Breast epithelium (tissue), 4 donors: ENCODE measurements around the gene IMPA2. TPM values are rescaled to one million over a fixed set of nuclear protein-coding genes. Genes with fewer than 3 reads are reported as not detected.
"Not testable (repeated sequence)": the region's sequence is repeated elsewhere in the genome, so short reads cannot be mapped to it uniquely, and the experiment has no call there.

ENCODE experiments used
- DNase-seq, 2 donors: peaks; one replicate each; pipeline ENCODE4 v3.0.0-alpha.2; 2019; ENCODE audit warnings: low spot score in 2 of 2
- H3K27ac ChIP-seq, 2 donors: fragments of 200-600 bp; sonication (generic) in 1 of 2; one replicate each; pipeline ENCODE4 v1.5.1; 2016 to 2019; ENCODE audit warnings: mild to moderate bottlenecking in 1 of 2
- H3K27me3 ChIP-seq, 2 donors: fragments of 200-600 bp; sonication (generic) in 1 of 2; one replicate each; pipeline versions ENCODE4 v1.5.1 to v1.6.0; 2017 to 2019; ENCODE audit warnings: control low read depth in 1 of 2, mild to moderate bottlenecking in 1 of 2
- H3K36me3 ChIP-seq: fragments of 200-600 bp; one replicate; pipeline ENCODE4 v1.5.1; 2019
- H3K4me1 ChIP-seq, 2 donors: fragments of 200-600 bp; sonication (generic); one replicate each; pipeline ENCODE4 v1.5.1; 2016 to 2019; ENCODE audit warnings: control low read depth in 1 of 2
- H3K4me3 ChIP-seq, 3 donors: fragments of 200-600 bp; sonication (generic); 1 replicate in 2 of 3; 2 replicates in 1 of 3; pipeline ENCODE4 v1.5.1; 2016 to 2019; ENCODE audit warnings: mild to moderate bottlenecking in 3 of 3, moderate library complexity in 2 of 3
- H3K9me3 ChIP-seq, 2 donors: fragments of 200-600 bp; sonication (generic) in 1 of 2; one replicate each; pipeline ENCODE4 v1.5.1; 2016 to 2019; ENCODE audit warnings: control low read depth in 1 of 2
- CTCF ChIP-seq, 3 donors: fragments of 450-650 bp; IDR thresholded peaks; one replicate each; pipeline ENCODE4 v1.5.1; 2016 to 2017; ENCODE audit warnings: antibody characterized with exemption in 3 of 3, mild to moderate bottlenecking in 3 of 3, moderate library complexity in 3 of 3
- POLR2A ChIP-seq: fragments of 450-650 bp; IDR thresholded peaks from one replicate; pipeline ENCODE4 v1.6.1; 2016; ENCODE audit warnings: antibody characterized with exemption, mild to moderate bottlenecking, moderate library complexity
- POLR2AphosphoS5 ChIP-seq, 3 donors: sonication (generic); formaldehyde crosslinking; IDR thresholded peaks; one replicate each; pipeline ENCODE4 v1.6.1; 2017; ENCODE audit warnings: antibody characterized with exemption in 3 of 3
- intact Hi-C: fragments of 100-400 bp; cut with DNase I; formaldehyde crosslinking; loops from one replicate; pipeline ENCODE4 v1.15.1; 2023; ENCODE audit warnings: low total_unique reads
- total RNA-seq, 3 donors: library from RNA; depleted of rRNA; stranded (reverse); fragments of >200 nt; gene quantifications; one replicate each; pipeline ENCODE4 v1.1.0, GENCODE V29; 2016

Gene IMPA2
- total RNA-seq, 3 donors from 2014 or later: 25.2 to 26.5 (median 26.2) TPM

- intact Hi-C loops: loop anchor here (5.0 kb wide), 1 partner anchor 38 kb away; the partner anchor contains the start of gene IMPA2
- Histone ChIP-seq H3K4me1 (no peaks in the 10 kb centered on the region), H3K9me3 (no peaks in the 10 kb centered on the region), H3K27ac (no peak overlapping the region), H3K36me3 (no peaks in the 10 kb centered on the region), H3K4me3 (no peak overlapping the region), H3K27me3 (no peaks in the 10 kb centered on the region)
- TF ChIP-seq POLR2A: no peak
- TF ChIP-seq POLR2AphosphoS5 (IDR thresholded peaks at IDR 0.05): no peak
- no peak for TF ChIP-seq CTCF (IDR thresholded peaks at IDR 0.05)
- no peak for DNase-seq
Measured at GRCh38 chr18:11944252-11944651, 37.1 kb upstream of the IMPA2 start.

- H3K4me3 ChIP-seq: no peak overlapping the region
- TF ChIP-seq POLR2AphosphoS5 (IDR thresholded peaks at IDR 0.05) (no peak), CTCF (IDR thresholded peaks at IDR 0.05) (no peak), POLR2A (no peak)
- intact Hi-C loops: loop anchor here (5.0 kb wide), 1 partner anchor 38 kb away; the partner anchor contains the start of gene IMPA2
- peak overlapping the region in 1 of 2 donors; percentile 9 for H3K27ac ChIP-seq
- H3K9me3 ChIP-seq: no peaks in the 10 kb centered on the region
- no peak for DNase-seq
- no peaks in the 10 kb centered on the region for H3K36me3 ChIP-seq
- no peaks in the 10 kb centered on the region for H3K4me1 ChIP-seq
- H3K27me3 ChIP-seq: no peaks in the 10 kb centered on the region
Measured at GRCh38 chr18:11944786-11945185, 36.5 kb upstream of the IMPA2 start.

GRCh38 chr18:11945834-11946659 lies 35.3 kb upstream of the IMPA2 start:
- H3K27ac ChIP-seq: peak overlapping the region; percentile 90 to 97
- intact Hi-C loops, H3K9me3 ChIP-seq, H3K27me3 ChIP-seq, H3K36me3 ChIP-seq, H3K4me1 ChIP-seq, H3K4me3 ChIP-seq: not testable (repeated sequence)
- peak in 1 of 3 donors; percentile 50 for TF ChIP-seq POLR2AphosphoS5 (IDR thresholded peaks at IDR 0.05)
- DNase-seq: peak in 1 of 2 donors; percentile 83

GRCh38 chr18:11946756-11947155 lies 34.6 kb upstream of the IMPA2 start:
- Histone ChIP-seq H3K36me3 (no peaks in the 10 kb centered on the region), H3K4me1 (no peaks in the 10 kb centered on the region), H3K27me3 (no peaks in the 10 kb centered on the region), H3K27ac (peak overlapping the region; percentile 90 to 97), H3K4me3 (peak overlapping the region; percentile 52 to 67 (median 52)), H3K9me3 (no peaks in the 10 kb centered on the region)
- intact Hi-C loops: no loop called here
- TF ChIP-seq POLR2AphosphoS5 (IDR thresholded peaks at IDR 0.05): no peak
- TF ChIP-seq CTCF (IDR thresholded peaks at IDR 0.05): no peak
- no peak for TF ChIP-seq POLR2A
- no peak for DNase-seq

- peak overlapping the region; percentile 52 to 67 (median 52) for H3K4me3 ChIP-seq
- TF ChIP-seq POLR2AphosphoS5 (IDR thresholded peaks at IDR 0.05) (peak; percentile 35 to 77 (median 65)), POLR2A (no peak), CTCF (IDR thresholded peaks at IDR 0.05) (no peak)
- peak overlapping the region; percentile 90 to 97 for H3K27ac ChIP-seq
- no peaks in the 10 kb centered on the region for H3K36me3 ChIP-seq
- intact Hi-C loops: no loop called here
- no peaks in the 10 kb centered on the region for H3K9me3 ChIP-seq
- DNase-seq: peak; percentile 79 to 86
- H3K27me3 ChIP-seq: no peaks in the 10 kb centered on the region
- H3K4me1 ChIP-seq: no peaks in the 10 kb centered on the region
Measured at GRCh38 chr18:11947214-11948191, 33.8 kb upstream of the IMPA2 start.
